ENCODE data around the gene WWC1. TPM values are rescaled to one million over a fixed set of nuclear protein-coding genes. Genes with fewer than 3 reads are reported as not detected.

Gene WWC1
- total RNA-seq, 1 donor = 0.10 TPM

DNA sequence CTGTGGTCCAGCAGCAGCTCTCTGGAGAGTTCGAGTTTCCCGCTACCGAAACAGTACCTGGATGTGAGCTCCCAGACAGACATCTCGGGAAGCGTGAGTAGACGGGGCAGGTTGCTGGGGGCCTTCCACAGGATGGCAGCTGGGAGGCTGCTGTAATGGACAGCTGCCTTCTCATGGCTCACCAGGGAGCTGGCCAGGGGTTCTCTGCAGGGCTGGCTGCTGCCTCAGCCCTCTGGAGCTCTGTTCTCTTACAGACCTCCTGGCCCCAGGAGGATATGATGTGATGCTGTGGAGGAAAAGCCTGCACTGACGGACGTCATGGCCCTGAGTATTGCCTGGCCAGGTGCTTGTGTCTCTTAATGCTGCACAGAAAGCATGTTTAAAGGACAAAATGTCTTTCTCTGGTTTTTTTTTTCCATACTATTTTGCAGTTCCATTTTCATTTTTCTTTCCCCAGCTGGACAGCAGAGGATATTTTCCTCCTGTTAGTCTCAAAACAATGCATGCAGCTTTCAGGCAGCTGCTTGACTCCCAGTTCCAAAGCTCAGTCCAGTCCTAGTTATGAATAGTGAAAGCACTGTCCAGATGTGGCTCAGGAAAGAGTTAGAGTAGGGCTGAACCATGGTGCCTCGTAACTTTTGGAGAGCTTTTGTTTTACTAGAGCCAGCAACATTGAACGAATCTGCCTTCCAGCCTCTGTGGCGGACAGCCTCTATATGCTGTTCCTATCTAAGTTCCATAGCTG is 117.3 kb downstream of the WWC1 start:
- Histone ChIP-seq H3K27me3 (ENCODE audit: insufficient read depth, low read length) (no peaks in the 10 kb centered on the region), H3K4me3 (ENCODE audit: low read length) (no peak overlapping the region), H3K9me3 (ENCODE audit: low read depth, low read length) (no peaks in the 10 kb centered on the region), H3K4me1 (ENCODE audit: insufficient read depth, low read length) (peaks cover 14% of the 10 kb centered on the region)

DNA sequence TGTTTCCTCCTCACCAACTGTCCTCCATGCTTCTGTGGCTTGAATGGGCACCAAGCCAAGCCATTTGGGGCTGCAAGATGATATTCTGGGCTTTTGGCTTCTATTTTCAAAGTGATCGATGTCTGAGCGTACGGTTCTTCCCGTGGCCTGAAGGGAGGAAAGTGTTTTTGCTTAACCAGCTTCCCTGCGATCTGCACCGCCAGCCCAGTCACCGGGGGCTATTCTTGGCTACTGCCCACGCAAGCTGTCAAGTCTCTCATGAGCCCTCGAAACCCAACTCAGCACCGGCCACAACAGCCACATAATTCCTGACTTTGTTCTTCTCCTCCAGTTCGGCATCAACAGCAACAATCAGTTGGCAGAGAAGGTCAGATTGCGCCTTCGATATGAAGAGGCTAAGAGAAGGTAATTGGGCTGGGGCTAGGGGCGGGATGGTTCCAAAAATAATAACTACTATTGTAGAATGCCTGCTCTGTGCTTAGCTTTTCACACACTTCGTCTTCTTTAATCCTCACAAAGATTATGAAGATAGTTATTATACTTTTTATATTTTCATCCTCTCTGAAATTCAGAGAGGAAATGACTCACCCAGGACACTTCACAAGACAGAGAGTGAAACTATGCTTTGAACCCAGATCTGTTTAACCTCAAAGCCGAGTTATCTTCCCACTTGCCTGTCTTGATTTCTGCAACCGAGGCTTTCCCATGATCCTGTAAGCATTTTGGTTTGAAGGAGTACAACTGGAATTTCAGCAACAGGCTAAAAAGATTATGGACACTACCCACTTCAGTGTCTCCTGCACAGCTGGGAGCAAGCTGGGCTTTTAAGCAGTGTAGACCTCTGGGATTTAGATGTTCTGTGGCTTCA is 118.4 kb downstream of the WWC1 start:
- Histone ChIP-seq H3K4me3 (ENCODE audit: low read length) (no peak overlapping the region), H3K4me1 (ENCODE audit: insufficient read depth, low read length) (peaks cover 14% of the 10 kb centered on the region), H3K27me3 (ENCODE audit: insufficient read depth, low read length) (no peaks in the 10 kb centered on the region), H3K9me3 (ENCODE audit: low read depth, low read length) (no peaks in the 10 kb centered on the region)

DNA sequence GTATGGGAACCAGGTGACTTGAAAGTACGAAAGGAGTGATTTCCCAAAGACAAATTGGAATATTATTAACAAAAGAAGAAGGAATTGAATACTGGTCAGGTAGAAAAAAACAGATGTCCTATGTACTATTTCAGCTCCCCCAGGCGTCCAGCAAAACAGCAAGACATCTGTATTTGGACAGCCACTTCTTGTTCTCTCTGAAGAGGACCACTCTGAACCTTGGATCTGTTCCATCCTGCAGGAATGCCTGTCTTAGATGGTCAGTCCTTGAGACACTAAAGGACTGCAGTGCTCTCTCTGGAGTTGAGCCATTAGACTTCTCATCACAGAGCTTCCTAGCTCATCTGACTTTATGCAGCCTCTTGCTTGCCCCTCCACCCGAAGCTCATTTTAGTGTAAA is 120.4 kb downstream of the WWC1 start:
- no peaks in the 10 kb centered on the region for H3K27me3 ChIP-seq (ENCODE audit: insufficient read depth, low read length)
- H3K9me3 ChIP-seq (ENCODE audit: low read depth, low read length) = no peaks in the 10 kb centered on the region
- peaks cover 14% of the 10 kb centered on the region for H3K4me1 ChIP-seq (ENCODE audit: insufficient read depth, low read length)
- no peak overlapping the region for H3K4me3 ChIP-seq (ENCODE audit: low read length)

DNA sequence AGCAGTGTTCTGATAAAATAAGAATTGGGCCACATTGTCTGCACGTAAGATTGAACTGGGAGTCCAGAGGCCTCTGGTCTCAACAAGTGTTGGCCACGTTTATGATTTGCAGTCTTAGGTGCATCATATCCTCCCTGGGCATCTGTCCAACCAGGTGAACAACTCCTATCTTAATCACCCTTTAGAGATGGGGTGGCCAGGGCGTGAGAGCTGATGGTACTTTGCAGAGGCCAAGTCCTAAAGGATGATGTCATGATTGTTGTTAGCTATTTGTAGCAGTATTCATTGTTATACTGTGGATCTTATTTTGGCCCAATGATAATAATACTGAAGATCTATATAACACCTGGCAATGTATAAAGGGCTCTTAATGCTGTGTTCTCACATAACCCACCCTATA is 121.6 kb downstream of the WWC1 start:
- Histone ChIP-seq H3K4me1 (ENCODE audit: insufficient read depth, low read length) (peaks cover 14% of the 10 kb centered on the region), H3K4me3 (ENCODE audit: low read length) (no peak overlapping the region), H3K27me3 (ENCODE audit: insufficient read depth, low read length) (no peaks in the 10 kb centered on the region), H3K9me3 (ENCODE audit: low read depth, low read length) (no peaks in the 10 kb centered on the region)

DNA sequence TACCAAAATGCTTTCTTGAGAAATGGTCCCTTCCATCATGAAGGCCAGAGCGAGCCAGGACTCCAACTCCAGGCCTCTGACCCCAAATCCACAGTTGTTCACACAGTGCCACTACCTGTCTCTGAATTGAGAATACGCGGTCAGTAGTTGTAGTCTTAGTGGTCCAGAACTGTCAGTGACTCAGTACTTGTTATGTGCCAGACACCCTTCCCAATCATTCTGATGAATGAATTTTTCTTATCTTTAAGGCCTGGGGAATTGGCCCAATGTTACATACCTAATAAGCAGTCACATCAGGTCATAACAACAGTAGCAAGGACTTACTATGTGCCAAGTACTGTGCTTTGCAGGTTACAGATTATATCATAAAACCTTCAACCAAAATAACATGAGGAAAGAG is 122.2 kb downstream of the WWC1 start:
- no peak overlapping the region for H3K4me3 ChIP-seq (ENCODE audit: low read length)
- H3K27me3 ChIP-seq (ENCODE audit: insufficient read depth, low read length) = no peaks in the 10 kb centered on the region
- peaks cover 14% of the 10 kb centered on the region for H3K4me1 ChIP-seq (ENCODE audit: insufficient read depth, low read length)

DNA sequence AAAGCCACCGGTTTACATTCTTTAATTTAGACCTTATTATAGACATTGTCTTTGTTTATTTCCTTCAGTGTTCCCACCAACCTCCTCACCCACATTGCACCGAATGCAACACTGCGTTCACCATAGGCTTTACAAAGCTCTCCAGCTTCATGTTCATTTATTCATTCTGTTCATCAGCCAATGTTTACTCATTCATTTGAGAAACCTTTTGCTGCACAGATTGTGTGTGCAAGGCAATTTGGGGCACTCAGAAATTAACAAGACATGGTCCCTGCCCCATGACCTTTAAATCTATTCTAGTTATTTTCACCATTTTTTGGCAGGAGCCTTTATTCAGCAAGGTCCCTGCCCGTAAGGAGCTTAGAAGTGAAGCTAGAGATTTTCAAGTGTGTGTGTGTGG is 124.0 kb downstream of the WWC1 start:
- H3K4me1 ChIP-seq (ENCODE audit: insufficient read depth, low read length) = peaks cover under 1% of the 10 kb centered on the region
- H3K27me3 ChIP-seq (ENCODE audit: insufficient read depth, low read length) = no peaks in the 10 kb centered on the region
- no peak overlapping the region for H3K4me3 ChIP-seq (ENCODE audit: low read length)
- no peaks in the 10 kb centered on the region for H3K9me3 ChIP-seq (ENCODE audit: low read depth, low read length)

More for the DNA sequence above, 122.2 kb downstream of the WWC1 start:
- H3K9me3 ChIP-seq (ENCODE audit: low read depth, low read length) = no peaks in the 10 kb centered on the region

DNA sequence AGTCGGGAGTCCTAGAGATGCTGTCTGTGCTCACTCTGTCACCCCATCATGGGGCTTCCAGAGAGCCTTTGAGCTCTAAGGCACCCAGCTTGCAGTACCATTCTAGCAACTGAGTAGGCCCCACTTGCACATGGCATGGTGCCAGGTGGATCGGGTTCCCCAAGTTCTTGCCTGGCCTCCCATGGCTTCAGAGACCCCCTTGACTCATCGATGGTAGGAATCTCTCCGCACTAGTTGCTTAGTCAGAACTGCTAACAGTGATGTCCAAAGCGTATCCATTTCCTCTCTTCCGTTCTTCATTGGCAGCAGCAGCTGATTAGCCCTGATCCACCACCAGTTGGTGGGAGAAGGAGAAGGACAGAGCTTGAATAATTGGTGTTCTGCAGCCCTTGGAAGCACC is 124.5 kb downstream of the WWC1 start:
- Histone ChIP-seq H3K4me3 (ENCODE audit: low read length) (no peak overlapping the region), H3K4me1 (ENCODE audit: insufficient read depth, low read length) (no peaks in the 10 kb centered on the region), H3K9me3 (ENCODE audit: low read depth, low read length) (no peaks in the 10 kb centered on the region), H3K27me3 (ENCODE audit: insufficient read depth, low read length) (no peaks in the 10 kb centered on the region)

DNA sequence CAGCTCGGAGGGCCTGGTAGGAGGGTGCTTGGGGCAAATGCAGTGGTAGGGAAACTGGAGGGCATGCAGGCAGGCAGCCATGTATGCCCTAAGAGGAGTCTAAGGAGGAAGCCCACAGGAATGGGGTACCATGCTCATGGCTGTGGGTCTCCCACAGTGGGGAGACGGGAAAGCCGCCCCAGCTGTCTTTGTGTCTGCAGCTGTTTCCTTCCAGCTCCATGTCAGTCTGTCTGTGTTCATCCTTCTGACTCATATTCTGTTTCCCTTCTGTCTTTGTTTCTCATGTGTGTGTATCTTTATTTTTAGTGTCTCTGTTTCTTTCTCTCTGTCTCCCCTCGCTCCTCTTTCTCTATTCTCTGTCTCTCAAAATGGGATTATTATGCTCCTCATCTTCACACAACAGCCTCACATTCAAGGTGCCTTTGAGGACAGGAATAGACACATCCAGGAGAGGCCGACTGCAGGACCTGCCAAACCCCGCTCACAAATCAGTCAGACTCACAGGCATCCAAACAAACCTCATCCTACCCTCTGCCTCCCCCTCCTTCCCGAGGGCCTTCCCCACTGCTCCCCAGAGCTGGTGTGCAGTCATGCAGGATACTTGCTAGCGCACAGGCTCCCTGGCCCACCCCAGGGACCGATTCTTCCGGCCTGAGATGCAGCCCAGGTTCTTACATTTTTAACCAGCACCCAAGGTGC is 126.4 kb downstream of the WWC1 start:
- Histone ChIP-seq H3K4me3 (ENCODE audit: low read length) (no peak overlapping the region), H3K27me3 (ENCODE audit: insufficient read depth, low read length) (no peaks in the 10 kb centered on the region), H3K4me1 (ENCODE audit: insufficient read depth, low read length) (no peaks in the 10 kb centered on the region), H3K9me3 (ENCODE audit: low read depth, low read length) (no peaks in the 10 kb centered on the region)

DNA sequence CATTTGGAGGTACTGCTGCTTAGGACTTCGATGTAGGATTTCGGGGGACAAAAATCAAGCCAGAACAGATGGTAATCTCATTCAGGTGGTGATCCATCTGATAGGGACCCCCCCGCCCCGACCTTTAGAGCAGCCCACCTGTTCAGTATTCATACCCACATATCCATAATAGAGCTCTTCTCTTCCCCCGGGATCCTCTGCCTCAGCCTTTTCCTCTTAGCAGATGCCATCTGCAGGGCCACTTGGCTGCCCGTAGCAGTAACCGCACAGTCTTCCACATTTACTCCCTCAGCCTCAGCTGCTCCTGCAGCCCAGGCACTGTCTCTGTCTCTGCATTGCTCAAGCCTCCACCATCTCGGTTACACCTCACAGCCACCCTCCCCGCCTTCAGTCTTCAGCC is 129.0 kb downstream of the WWC1 start:
- Histone ChIP-seq H3K4me1 (ENCODE audit: insufficient read depth, low read length) (no peaks in the 10 kb centered on the region), H3K9me3 (ENCODE audit: low read depth, low read length) (no peaks in the 10 kb centered on the region), H3K4me3 (ENCODE audit: low read length) (no peak overlapping the region), H3K27me3 (ENCODE audit: insufficient read depth, low read length) (no peaks in the 10 kb centered on the region)

DNA sequence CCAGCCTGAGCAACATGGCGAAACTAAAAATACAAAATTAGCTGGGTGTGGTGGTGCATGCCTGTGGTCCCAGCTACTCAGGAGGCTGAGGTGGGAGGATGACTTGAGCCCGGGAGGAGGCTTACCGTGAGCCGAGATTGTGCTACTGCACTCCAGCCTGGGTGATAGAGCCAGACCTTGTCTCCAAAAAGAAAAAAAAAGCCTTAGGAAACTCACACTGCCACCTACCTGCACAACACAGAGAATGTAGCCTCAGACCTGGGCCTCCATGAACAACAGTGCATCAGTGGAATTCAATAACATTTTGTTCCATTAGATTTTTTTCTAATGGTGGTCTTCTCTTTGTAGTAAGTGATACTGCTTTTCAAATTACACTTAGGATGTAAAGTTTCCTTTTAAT is 131.0 kb downstream of the WWC1 start:
- Histone ChIP-seq H3K4me1 (ENCODE audit: insufficient read depth, low read length) (no peaks in the 10 kb centered on the region), H3K4me3 (ENCODE audit: low read length) (no peak overlapping the region), H3K9me3 (ENCODE audit: low read depth, low read length) (no peaks in the 10 kb centered on the region), H3K27me3 (ENCODE audit: insufficient read depth, low read length) (no peaks in the 10 kb centered on the region)

DNA sequence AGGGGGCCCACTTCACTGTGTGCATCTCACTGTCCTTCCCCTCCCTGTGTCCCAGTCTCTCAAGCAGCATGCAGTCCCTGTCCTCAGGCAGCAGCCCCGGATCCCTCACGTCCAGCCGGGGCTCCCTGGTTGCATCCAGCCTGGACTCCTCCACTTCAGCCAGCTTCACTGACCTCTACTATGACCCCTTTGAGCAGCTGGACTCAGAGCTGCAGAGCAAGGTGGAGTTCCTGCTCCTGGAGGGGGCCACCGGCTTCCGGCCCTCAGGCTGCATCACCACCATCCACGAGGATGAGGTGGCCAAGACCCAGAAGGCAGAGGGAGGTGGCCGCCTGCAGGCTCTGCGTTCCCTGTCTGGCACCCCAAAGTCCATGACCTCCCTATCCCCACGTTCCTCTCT is 132.0 kb downstream of the WWC1 start:
- Histone ChIP-seq H3K9me3 (ENCODE audit: low read depth, low read length) (no peaks in the 10 kb centered on the region), H3K27me3 (ENCODE audit: insufficient read depth, low read length) (no peaks in the 10 kb centered on the region), H3K4me1 (ENCODE audit: insufficient read depth, low read length) (no peaks in the 10 kb centered on the region), H3K4me3 (ENCODE audit: low read length) (no peak overlapping the region)

DNA sequence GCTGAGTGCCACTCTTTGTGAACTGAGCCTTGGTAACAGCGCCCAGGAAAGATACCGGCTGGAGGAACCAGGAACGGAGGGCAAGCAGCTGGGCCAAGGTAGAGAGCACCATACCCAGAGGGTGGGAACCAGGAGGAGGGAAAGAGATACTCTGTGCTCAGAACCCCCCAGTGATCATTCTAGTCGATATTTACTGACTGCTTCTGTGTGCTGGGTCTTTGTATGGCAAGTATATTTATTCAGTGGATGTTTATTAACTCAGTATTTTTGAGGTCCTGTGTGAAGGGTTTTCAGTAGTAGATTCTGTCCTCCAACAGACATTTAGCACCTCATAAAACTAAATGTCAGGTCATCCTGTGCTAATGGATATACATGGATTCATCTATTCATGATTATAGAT is 132.5 kb downstream of the WWC1 start:
- H3K27me3 ChIP-seq (ENCODE audit: insufficient read depth, low read length) = no peaks in the 10 kb centered on the region
- no peaks in the 10 kb centered on the region for H3K9me3 ChIP-seq (ENCODE audit: low read depth, low read length)
- H3K4me1 ChIP-seq (ENCODE audit: insufficient read depth, low read length) = no peaks in the 10 kb centered on the region
- H3K4me3 ChIP-seq (ENCODE audit: low read length) = no peak overlapping the region

DNA sequence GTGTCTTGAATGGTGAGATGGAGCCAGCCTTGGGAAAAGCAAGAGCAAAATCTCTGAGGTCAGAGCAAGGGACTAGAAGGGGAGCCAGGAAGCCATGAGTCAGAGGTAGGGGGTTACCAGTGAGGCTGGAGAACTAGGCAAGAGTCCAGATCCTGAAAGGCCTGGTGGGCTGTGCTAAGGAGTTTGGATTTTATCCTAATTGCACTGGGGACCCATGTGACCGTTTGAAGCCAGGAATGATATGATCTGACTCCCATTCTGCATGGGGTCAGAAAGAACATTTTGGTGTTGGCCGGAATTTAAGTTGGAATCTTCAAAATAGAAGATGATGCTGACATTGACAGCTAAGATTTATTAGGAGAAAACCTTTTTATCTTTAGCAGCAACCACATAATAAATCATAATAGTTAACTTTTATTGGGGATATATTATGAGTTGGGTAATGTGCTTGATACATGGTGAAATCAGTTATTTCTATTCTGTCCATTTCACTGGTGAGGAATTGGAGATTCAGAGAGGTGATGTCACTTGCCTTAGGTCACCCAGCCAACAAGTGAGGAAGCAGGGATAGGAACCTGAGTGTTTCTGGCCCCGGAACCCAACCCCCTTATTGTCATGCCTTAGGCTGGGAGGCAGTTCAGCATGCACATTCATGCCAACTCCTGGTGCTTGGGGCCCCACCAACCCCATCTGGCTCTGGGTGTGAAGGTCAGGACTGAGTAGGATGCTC is 133.3 kb downstream of the WWC1 start:
- Histone ChIP-seq H3K9me3 (ENCODE audit: low read depth, low read length) (no peaks in the 10 kb centered on the region), H3K4me1 (ENCODE audit: insufficient read depth, low read length) (no peaks in the 10 kb centered on the region), H3K4me3 (ENCODE audit: low read length) (no peak overlapping the region), H3K27me3 (ENCODE audit: insufficient read depth, low read length) (no peaks in the 10 kb centered on the region)

DNA sequence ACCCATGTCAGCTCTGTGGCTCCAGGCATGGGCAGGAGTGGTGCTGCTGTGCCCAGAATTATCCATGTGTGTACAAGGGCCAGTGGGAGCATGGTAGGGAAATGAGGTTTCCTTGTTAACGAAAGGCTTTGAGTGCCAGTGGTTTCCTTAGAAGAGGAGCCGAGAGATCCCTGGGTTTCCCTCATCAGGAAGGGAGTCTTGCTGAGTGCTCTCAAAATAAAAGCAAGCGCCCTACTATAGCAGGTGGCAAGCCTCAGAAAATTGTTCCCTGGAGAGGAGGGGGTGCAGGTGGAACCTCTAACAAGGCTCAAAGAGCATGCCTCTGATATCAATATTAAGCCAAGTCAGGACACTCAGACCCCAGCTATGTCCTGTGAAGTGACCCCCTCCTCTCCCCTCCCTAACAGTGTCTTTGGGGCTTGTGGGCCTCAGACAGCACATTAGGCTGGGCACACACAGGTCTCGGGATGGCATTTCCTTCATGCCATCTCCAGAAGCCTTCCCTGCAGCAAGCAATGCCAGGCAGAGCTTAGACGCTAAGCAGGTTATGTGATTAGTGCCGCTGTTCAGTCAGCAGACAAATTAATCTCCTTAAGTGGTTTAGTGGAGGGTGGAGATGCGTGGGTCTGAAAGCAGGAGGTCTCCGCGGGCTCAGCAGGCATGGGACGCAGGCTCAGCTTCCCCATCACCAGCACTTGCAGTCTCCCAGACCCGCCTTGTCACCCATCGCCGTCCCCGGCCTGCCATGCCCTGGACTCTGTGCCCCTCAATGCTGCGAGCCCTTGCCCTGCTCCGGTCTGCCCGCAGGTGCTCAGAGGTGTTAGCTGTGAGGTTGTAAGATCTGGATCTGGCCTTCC is 134.8 kb downstream of the WWC1 start:
- H3K4me1 ChIP-seq (ENCODE audit: insufficient read depth, low read length) = no peaks in the 10 kb centered on the region
- H3K9me3 ChIP-seq (ENCODE audit: low read depth, low read length) = no peaks in the 10 kb centered on the region
- H3K4me3 ChIP-seq (ENCODE audit: low read length) = no peak overlapping the region
- no peaks in the 10 kb centered on the region for H3K27me3 ChIP-seq (ENCODE audit: insufficient read depth, low read length)

All from mononuclear cell (primary cell).